ENCODE results near the gene COL16A1. TPM values are rescaled to one million over a fixed set of nuclear protein-coding genes. Genes with fewer than 3 reads are reported as not detected.
A peak's percentile ranks its signal among the peaks of the same experiment; 100 is the strongest.

COL16A1 gene
- total RNA-seq, 3 donors from 2014 or later: 0.57 to 0.89 (median 0.61) TPM

DNA sequence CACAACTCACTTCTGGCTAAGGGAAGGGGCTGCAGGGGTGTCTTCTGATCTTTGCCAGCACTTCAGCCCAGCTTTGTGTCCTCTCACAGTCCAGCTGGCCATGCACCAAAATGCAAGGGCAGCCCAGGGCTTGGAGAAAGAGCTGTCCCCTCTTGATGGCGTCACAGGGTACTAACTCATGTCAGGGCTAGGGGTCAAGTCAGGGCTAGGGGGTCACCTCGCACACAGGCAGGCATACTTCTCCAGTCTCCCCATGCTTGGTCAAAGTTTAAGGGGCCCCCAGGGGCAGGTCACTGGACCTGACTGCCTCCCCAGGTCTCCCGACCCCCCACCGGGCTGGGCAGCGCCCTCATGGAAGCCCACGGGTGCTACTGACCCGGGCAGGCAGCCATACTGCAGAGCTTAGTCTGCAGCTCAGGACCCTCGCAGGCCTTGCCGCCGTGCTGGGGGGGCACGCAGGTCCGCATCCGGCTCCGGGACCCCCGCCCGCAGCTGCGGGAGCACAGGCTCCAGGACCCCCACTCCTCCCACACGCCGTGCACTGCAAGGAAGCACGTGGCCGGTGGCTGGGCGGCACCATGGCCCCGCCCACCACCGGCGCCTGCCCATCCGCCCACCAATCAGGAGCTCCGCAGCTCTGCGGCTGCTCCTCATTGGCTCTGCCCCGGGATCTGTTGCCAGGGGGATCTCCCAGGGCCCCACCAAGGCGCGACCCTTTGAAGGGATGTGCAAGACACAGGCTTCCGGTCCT, 38.8 kb upstream of the COL16A1 start:
- DNase-seq: no peak
- no peak overlapping the region for H3K4me3 Mint-ChIP-seq
- ATAC-seq: no peak
- H3K27me3 Mint-ChIP-seq (ENCODE audit: low read depth): no peaks in the 10 kb centered on the region
- H3K9me3 Mint-ChIP-seq: no peaks in the 10 kb centered on the region
- no peaks in the 10 kb centered on the region for H3K36me3 Mint-ChIP-seq (ENCODE audit: insufficient read depth)
- H3K4me1 Mint-ChIP-seq (ENCODE audit: low read depth): peaks cover 17% of the 10 kb centered on the region

DNA sequence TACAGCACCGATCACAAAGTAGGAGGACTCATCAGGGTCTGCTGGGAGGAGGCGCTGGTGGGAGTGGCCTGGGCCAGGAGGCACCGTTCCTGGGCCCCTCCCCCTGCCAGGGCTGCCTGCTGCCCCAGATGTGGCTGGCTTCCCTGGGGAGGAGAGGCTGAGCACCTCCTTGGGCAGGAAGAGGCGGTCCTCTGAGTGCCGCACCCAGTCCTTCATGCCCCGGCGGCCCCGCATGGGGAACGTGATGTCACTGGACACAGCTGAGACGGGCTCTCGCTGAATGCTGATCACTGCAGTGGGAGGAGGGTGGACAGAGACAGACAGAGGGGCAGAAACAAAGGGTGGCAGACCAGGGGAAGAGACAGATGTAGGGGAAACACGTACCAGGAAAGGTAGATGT, 35.5 kb upstream of the COL16A1 start:
- ATAC-seq (peak; percentile 74 to 79), DNase-seq (peak; percentile 32)
- H3K36me3 Mint-ChIP-seq (ENCODE audit: insufficient read depth): no peaks in the 10 kb centered on the region
- H3K9me3 Mint-ChIP-seq: no peaks in the 10 kb centered on the region
- no peaks in the 10 kb centered on the region for H3K27me3 Mint-ChIP-seq (ENCODE audit: low read depth)
- H3K4me3 Mint-ChIP-seq: peak overlapping the region; percentile 7
- H3K4me1 Mint-ChIP-seq (ENCODE audit: low read depth): peaks cover 17% of the 10 kb centered on the region

DNA sequence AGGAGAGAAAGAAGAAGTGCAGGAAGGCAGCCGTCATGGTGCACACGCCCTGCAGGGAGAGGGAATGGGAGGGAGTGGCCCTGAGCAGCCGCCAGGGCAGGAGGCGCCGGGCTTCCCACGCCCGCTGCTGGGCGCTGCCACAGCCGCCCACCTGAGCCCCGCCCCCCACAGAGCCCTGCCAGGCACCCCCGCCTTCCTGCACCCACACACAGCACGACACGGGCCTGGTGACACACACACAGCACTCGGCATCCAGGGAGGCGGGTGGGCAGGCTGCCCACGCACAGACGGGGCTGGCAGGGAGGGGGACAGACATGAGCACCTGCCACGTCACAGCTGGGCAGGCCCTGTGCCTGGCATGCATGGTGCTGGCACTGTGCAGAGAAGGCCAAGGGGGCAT, 32.9 kb upstream of the COL16A1 start:
- Mint-ChIP-seq H3K27me3 (ENCODE audit: low read depth) (no peaks in the 10 kb centered on the region), H3K36me3 (ENCODE audit: insufficient read depth) (no peaks in the 10 kb centered on the region), H3K4me1 (ENCODE audit: low read depth) (peaks cover 17% of the 10 kb centered on the region), H3K9me3 (no peaks in the 10 kb centered on the region), H3K4me3 (peak overlapping the region; percentile 42)
- ATAC-seq: peak in 1 of 2 donors; percentile 35
- peak; percentile 67 for DNase-seq

DNA sequence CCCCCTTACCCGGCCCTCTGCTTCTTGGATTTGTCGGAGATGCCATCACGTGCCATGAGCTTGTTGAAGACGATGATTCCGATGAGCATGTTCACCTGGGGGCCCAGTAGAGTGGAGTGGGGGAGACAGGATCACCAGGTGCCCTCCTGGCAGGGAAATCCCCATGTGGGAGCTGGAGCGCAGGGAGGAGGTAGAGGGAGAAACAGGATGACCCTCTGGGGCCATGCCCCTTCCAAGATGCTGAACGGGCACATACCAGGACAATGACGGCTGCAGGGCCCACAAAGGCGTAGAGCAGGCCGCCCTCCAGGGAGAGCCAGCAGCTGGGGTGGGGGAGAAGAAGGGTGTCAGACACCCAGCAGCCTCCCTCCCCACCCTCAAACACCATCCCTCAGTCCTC, 31.8 kb upstream of the COL16A1 start:
- no peaks in the 10 kb centered on the region for H3K9me3 Mint-ChIP-seq

DNA sequence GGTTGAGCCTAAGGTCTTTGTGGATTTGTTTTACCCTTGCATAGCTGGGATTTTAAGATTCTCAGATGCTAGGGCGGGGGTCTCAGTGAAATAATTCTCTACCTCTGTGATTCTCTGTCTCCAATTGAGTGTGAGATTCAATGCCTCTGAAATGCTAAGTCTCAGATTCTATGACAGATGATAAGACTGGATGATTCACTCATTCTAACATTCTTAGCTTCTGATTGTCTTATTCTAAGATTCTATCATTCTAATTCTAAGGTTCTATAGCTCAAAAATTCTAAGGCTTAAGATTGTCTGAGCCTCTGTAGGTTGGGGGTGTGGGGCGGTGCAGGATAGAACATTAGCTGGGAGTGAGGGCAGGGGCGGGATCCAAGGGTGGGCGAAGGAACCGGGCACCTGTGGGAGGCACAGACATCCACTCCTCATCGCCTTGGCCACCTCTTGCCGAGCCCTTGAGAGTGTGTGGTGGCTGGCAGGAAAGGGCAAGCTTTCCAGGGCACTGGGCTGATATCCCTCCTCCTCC, 30.8 kb upstream of the COL16A1 start:
- no peak overlapping the region for H3K4me3 Mint-ChIP-seq
- no peaks in the 10 kb centered on the region for H3K27me3 Mint-ChIP-seq (ENCODE audit: low read depth)
- H3K9me3 Mint-ChIP-seq: no peaks in the 10 kb centered on the region
- no peak for DNase-seq
- peaks cover 15% of the 10 kb centered on the region for H3K4me1 Mint-ChIP-seq (ENCODE audit: low read depth)
- ATAC-seq: no peak
- no peaks in the 10 kb centered on the region for H3K36me3 Mint-ChIP-seq (ENCODE audit: insufficient read depth)

More for the DNA sequence above, 31.8 kb upstream of the COL16A1 start:
- no peak for DNase-seq
- no peak for ATAC-seq
- Mint-ChIP-seq H3K36me3 (ENCODE audit: insufficient read depth) (no peaks in the 10 kb centered on the region), H3K4me3 (no peak overlapping the region), H3K4me1 (ENCODE audit: low read depth) (peaks cover 17% of the 10 kb centered on the region), H3K27me3 (ENCODE audit: low read depth) (no peaks in the 10 kb centered on the region)

DNA sequence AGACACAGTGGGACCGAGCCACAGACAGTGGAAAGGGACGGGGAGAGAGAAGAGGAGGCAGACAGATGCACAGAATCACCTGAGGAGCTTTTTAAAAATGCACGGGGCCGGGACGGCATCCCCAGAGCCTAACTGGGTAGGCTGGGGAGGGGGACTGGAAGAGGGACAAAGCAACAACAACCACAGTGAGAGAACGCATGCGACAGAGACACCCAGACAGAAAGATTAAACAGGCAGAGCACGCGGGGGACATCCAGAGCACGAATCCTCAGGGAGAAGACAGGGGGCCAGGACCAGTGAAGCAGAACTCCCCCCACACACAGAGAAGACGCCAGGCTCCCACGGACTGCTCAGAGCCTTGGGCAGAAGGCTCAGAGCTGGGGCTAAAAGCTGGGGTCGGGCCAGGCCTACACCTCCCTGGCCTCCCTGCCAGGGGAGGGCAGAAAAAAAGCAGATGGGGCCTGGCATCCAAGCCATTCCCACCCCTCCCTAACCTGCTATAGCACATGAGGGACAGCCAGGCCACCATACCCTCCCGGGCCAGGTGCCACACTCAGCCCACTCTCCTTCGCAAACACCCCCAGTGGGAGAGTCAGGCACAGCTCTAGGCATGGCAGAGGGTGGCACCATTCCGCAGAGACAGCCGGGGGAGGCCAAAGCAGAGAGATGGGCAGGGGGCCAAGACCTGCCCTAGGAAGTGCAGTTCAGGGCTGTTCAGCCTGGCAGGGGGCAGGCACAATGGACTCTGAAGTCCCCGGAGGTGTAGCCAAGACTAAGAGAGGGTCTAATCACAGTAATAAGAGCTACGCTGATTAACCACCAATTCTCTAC, 29.8 kb upstream of the COL16A1 start:
- H3K4me3 Mint-ChIP-seq: no peak overlapping the region
- H3K27me3 Mint-ChIP-seq (ENCODE audit: low read depth): no peaks in the 10 kb centered on the region
- no peaks in the 10 kb centered on the region for H3K9me3 Mint-ChIP-seq
- DNase-seq: no peak
- H3K36me3 Mint-ChIP-seq (ENCODE audit: insufficient read depth): no peaks in the 10 kb centered on the region
- H3K4me1 Mint-ChIP-seq (ENCODE audit: low read depth): peaks cover 12% of the 10 kb centered on the region
- ATAC-seq: no peak

DNA sequence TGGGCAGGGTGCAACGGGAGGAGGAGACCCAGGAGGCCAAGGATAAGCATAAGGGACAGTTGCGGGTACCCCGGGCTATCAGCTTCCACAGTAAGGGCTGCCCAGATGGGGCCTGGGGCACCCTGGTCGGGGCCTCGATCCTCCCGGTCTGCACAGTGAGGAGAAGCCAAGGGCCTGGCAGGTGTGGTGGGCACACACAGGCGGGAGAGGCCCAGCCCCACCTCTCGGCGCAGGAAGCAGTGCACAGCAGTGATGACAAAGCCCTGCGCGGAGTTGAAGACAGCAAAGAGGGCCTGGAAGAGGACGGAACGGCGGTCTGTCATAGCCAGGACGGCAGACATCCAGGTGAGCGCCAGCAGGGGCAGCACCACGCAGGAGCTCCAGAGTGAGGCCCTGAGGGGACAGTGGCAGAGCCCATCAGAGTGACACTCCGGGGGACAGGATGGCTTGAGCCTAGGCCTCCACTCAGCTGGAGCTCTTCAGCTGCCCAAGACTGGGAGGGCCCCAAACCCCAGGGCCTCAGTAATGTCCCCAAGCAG, 29.0 kb upstream of the COL16A1 start:
- no peak overlapping the region for H3K4me3 Mint-ChIP-seq
- no peaks in the 10 kb centered on the region for H3K9me3 Mint-ChIP-seq
- H3K4me1 Mint-ChIP-seq (ENCODE audit: low read depth): peaks cover 12% of the 10 kb centered on the region
- DNase-seq (no peak), ATAC-seq (no peak)
- no peaks in the 10 kb centered on the region for H3K36me3 Mint-ChIP-seq (ENCODE audit: insufficient read depth)
- H3K27me3 Mint-ChIP-seq (ENCODE audit: low read depth): no peaks in the 10 kb centered on the region

DNA sequence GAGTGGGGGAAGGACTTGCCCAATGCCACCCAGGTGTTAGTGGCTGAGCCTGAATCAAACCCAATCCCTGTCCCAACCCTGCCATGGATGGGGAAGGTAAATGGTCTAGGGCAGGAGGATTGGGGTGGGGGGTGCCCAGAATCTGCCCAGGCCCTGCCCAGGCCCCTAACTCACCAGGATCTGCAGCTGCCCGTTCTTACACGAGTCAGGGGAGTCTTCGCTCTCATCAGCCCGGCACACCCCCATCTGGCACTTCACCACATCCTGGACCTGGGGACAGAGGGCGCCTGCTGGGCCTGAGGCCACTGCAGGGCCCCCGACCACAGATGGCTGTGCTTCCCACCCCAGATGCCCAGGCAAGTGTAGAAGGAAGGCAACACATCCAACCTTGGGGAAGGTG, 28.5 kb upstream of the COL16A1 start:
- no peaks in the 10 kb centered on the region for H3K36me3 Mint-ChIP-seq (ENCODE audit: insufficient read depth)
- H3K4me3 Mint-ChIP-seq: no peak overlapping the region
- peaks cover 12% of the 10 kb centered on the region for H3K4me1 Mint-ChIP-seq (ENCODE audit: low read depth)
- H3K27me3 Mint-ChIP-seq (ENCODE audit: low read depth): no peaks in the 10 kb centered on the region
- no peak for DNase-seq
- no peak for ATAC-seq
- no peaks in the 10 kb centered on the region for H3K9me3 Mint-ChIP-seq

DNA sequence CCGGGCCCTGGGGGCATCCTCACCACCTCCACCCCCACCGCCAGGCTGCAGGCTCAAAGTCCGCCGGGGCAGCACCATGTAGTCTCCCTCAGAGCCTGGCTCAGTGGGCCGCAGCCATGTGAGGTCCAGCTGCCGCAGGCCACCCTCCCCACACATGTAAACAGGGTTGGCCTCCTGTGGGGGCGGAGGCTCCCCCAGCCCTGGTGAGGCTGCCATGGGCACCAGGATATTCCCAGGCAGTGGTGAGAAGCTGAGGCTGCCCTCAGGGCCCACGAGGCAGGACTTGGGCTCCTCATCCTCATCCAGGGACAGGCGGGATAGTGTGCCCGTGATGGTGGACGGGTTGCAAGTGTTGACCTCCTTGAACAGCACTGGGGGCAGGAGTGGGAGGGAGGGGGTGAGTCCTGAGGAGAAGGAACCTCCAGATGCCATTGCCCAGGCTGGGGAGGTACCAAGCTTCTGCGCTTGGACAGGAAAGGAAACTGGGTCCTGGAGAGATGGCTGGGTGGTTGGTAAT, 27.3 kb upstream of the COL16A1 start:
- no peak overlapping the region for H3K4me3 Mint-ChIP-seq
- DNase-seq: no peak
- H3K9me3 Mint-ChIP-seq: no peaks in the 10 kb centered on the region
- H3K27me3 Mint-ChIP-seq (ENCODE audit: low read depth): no peaks in the 10 kb centered on the region
- peaks cover 3% of the 10 kb centered on the region for H3K4me1 Mint-ChIP-seq (ENCODE audit: low read depth)
- ATAC-seq: no peak
- H3K36me3 Mint-ChIP-seq (ENCODE audit: insufficient read depth): no peaks in the 10 kb centered on the region

DNA sequence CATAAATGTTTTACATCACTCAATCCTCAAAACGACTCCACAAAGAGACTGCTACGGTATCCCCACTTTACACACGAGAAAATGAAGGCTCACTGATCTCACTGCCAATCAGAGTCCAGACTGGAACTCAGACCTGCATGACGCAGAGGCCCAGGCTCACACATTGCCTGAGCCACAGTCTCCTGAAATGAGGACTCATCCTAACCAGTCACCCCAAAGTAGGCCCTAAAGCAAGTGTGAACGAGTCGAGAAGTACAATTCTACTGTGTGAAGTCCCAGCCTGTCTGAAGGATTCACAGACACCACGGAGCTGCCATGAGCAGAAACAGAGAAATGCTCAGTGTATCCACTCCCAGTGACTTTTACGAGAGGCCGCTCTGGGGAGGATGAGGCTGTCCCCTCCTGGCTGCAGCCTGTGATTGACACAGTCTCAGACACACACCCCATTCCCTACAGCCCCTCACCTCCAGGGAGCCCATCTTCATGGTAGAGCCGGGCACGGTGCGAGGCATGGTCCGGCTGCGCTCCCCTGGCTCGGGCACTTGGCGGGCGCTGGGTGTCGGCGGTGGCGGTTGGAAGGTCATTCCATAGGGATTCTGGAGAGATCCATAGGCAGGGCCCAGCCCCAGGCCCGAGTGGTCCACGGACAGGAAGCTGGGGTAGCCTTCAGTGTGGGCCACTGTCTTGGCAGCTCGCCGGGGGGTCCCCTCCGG, 26.7 kb upstream of the COL16A1 start:
- Mint-ChIP-seq H3K4me3 (no peak overlapping the region), H3K4me1 (ENCODE audit: low read depth) (no peaks in the 10 kb centered on the region), H3K9me3 (no peaks in the 10 kb centered on the region), H3K36me3 (ENCODE audit: insufficient read depth) (no peaks in the 10 kb centered on the region), H3K27me3 (ENCODE audit: low read depth) (no peaks in the 10 kb centered on the region)
- no peak for ATAC-seq
- DNase-seq: no peak

DNA sequence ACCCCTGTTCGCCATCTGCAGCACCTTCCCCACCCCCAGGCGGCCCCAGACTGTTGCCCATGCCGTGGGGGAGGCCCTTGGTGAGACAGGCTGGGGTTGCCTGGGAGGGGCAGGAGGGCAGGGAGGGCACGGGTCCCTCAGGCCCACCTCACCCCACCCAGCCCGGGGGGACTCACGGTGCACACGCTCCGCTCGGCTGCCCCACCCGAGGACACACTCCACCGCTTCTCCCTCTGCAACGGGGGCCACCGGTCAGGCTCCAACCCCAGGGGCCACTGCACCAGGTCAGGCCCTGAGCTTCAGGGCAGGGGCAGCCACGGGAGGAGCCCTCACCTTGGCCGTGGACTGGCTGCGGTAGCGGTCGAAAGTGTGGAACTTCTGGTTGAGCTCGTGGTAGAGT, 24.0 kb upstream of the COL16A1 start:
- Mint-ChIP-seq H3K4me1 (ENCODE audit: low read depth) (no peaks in the 10 kb centered on the region), H3K27me3 (ENCODE audit: low read depth) (no peaks in the 10 kb centered on the region), H3K4me3 (no peak overlapping the region), H3K9me3 (no peaks in the 10 kb centered on the region), H3K36me3 (ENCODE audit: insufficient read depth) (no peaks in the 10 kb centered on the region)
- no peak for DNase-seq
- no peak for ATAC-seq

DNA sequence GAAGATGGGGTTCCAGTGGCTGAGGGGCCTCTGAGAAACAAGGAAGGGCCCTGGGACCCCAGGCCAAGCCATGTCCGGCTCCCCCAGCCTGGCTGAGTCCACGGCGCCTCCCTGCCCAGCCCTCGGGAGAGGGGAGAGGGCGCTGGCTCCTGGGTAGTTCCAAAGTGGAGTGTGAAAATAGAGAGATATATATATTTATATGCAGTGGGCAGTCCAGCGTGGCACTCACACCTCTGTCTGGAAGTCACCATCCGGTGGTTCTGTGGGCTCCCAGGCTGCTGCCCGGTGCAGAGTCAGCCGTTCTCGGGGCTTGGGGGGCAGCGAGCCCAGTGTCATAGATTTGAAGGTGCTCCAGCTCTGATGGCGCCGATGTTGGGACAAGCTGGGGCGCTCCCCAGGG, 23.4 kb upstream of the COL16A1 start:
- Mint-ChIP-seq H3K9me3 (no peaks in the 10 kb centered on the region), H3K36me3 (ENCODE audit: insufficient read depth) (no peaks in the 10 kb centered on the region), H3K27me3 (ENCODE audit: low read depth) (peaks cover 5% of the 10 kb centered on the region), H3K4me1 (ENCODE audit: low read depth) (no peaks in the 10 kb centered on the region), H3K4me3 (no peak overlapping the region)
- DNase-seq: no peak
- no peak for ATAC-seq

DNA sequence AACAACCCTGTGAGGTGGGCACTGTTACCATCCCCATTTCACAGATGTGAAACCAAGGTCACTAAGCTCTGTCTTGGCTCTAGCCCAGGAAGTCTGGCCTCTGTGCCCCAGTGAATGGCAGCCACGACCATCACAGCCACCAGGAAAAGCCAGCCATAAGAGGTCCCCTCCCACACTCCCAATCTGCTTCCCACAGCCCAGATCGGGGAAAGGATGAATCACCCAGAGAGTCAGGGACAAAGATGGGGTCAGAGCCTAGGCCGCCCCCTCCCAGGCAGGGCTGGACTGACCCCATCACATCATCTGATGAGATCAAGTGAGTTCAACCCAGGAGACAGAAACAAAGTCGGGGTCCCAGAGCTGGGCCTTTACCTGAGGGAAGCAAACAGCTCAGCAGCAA, 22.9 kb upstream of the COL16A1 start:
- Mint-ChIP-seq H3K4me1 (ENCODE audit: low read depth) (no peaks in the 10 kb centered on the region), H3K27me3 (ENCODE audit: low read depth) (peaks cover 9% of the 10 kb centered on the region), H3K4me3 (no peak overlapping the region), H3K9me3 (no peaks in the 10 kb centered on the region), H3K36me3 (ENCODE audit: insufficient read depth) (no peaks in the 10 kb centered on the region)
- ATAC-seq (no peak), DNase-seq (no peak)

All from activated T-cell treated with anti-CD3 and anti-CD28 coated beads, Interleukin-2, amount 50 U/mL, for 4 hours (primary cell).